Activated T-cell treated with anti-CD3 and anti-CD28 coated beads, Interleukin-2, amount 50 U/mL, for 24 hours (primary cell): ENCODE measurements around the gene FBXW2.

Experiments
- DNase-seq: peaks from one replicate; pipeline ENCODE4 v3.0.0-alpha.2; 2020
- H3K27ac Mint-ChIP-seq: 2 replicates; pipeline ENCODE4 v1.8.0; 2020; ENCODE audit warnings: mild to moderate bottlenecking, mixed read lengths
- H3K27me3 Mint-ChIP-seq: 2 replicates; pipeline ENCODE4 v1.8.0; 2020; ENCODE audit warnings: mixed read lengths
- H3K36me3 Mint-ChIP-seq: 2 replicates; pipeline ENCODE4 v1.8.0; 2020; ENCODE audit warnings: low read depth, mixed read lengths
- H3K4me1 Mint-ChIP-seq: 2 replicates; pipeline ENCODE4 v1.8.0; 2020; ENCODE audit warnings: low read depth, mixed read lengths
- H3K4me3 Mint-ChIP-seq: 2 replicates; pipeline ENCODE4 v1.8.0; 2020; ENCODE audit warnings: mild to moderate bottlenecking, moderate library complexity, mixed read lengths
- H3K9me3 Mint-ChIP-seq: 2 replicates; pipeline ENCODE4 v1.8.0; 2020; ENCODE audit warnings: mixed read lengths

FBXW2 gene

DNA sequence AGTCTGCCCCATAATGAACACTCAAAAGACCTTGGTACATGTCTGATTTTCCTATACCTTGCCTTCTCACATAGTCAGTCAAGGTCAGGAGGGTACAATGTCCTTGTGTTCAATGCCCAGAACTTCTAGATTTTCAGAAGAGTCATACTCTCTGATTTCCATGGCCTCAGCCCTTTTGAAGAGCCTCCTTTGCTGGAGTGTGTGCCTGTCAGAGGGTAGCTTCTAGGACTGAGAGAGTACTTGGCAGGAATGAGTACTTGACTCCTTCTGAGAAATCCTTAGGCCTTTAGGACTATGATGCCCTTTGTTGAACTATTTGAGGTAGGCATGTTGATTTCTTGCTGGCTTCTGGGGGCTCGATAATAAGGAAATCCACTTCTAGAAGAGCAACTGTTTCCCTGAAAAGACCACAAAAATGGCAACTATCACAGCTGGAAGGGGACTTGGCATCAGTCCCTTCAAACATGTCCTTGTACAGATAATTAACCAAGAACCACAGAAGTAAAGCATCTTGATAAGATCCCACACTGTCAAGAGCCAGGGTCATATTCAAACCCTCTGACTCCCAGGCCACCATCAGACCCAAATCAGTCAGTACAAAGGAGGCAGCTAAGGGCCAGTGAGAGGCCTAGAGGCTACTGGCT, 68.3 kb downstream of the FBXW2 start:
- Mint-ChIP-seq H3K4me1 (peaks cover 6% of the 10 kb centered on the region), H3K36me3 (no peaks in the 10 kb centered on the region), H3K27ac (no peak overlapping the region), H3K27me3 (no peaks in the 10 kb centered on the region), H3K4me3 (no peak overlapping the region), H3K9me3 (no peaks in the 10 kb centered on the region)
- DNase-seq, result no peak

DNA sequence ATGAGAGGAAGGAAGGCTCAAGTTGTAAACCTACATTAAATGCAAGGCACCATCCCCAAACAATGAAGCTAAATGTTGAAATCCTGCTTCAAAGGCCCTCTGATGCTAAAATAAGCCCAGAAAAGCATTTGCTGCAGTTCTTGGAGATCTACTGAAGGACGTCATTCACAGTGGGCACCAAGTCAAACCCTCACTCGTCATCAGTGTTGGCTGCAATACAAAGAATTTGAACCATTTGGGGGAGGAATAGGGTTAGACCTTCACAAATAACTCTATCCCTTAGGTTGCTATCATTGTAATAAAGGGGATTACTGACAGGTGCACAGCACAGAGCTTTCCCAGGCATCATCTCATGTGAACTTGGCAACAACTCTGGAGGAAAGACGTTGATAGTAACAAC, 69.7 kb downstream of the FBXW2 start:
- no peak for DNase-seq
- H3K27ac Mint-ChIP-seq, result no peak overlapping the region
- H3K4me3 Mint-ChIP-seq, result no peak overlapping the region
- H3K4me1 Mint-ChIP-seq, result peaks cover 3% of the 10 kb centered on the region
- H3K36me3 Mint-ChIP-seq, result no peaks in the 10 kb centered on the region
- no peaks in the 10 kb centered on the region for H3K27me3 Mint-ChIP-seq
- H3K9me3 Mint-ChIP-seq, result no peaks in the 10 kb centered on the region

DNA sequence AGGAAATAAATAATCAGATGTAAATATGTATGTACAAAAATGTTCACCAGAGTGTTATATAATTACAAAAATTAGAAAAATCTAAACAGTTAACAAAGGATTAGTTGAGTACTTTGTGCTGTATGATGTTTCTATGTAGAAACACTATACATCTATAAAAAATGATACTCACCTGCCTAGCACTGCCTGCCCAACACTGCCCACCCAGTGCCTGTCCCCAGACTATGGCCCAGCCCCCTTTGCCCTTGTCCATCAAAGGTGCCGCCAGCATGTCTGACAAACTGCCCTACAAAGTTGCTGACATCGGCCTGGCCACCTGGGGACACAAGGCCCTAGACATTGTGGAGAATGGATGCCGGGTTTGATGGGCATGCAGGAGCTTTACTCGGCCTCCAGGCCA, 72.8 kb downstream of the FBXW2 start:
- Mint-ChIP-seq H3K9me3 (no peaks in the 10 kb centered on the region), H3K4me3 (no peak overlapping the region), H3K27ac (no peak overlapping the region), H3K4me1 (no peaks in the 10 kb centered on the region), H3K27me3 (no peaks in the 10 kb centered on the region), H3K36me3 (no peaks in the 10 kb centered on the region)
- DNase-seq, result no peak

DNA sequence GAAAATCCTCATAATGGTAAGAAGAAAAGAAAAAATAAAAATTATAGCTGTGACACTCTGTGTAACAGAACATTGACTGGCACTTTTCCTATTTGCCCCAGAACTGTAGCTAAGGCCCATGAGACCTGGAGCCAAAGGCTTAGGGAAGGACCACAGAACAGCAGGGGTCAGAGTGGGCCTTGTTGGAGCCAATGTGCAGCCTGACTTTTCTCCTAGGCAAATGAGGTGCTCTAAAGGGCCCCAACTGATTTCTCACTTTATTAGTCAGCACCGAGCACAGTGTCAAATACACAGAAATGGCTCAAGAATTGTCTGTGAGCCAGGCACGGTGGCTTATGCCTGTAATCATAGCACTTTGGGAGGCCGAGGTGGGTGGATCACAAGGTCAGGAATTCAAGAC, 74.9 kb downstream of the FBXW2 start:
- Mint-ChIP-seq H3K4me1 (peaks cover 6% of the 10 kb centered on the region), H3K4me3 (no peak overlapping the region), H3K27me3 (no peaks in the 10 kb centered on the region), H3K27ac (no peak overlapping the region), H3K36me3 (peaks cover 1% of the 10 kb centered on the region), H3K9me3 (no peaks in the 10 kb centered on the region)
- no peak for DNase-seq

DNA sequence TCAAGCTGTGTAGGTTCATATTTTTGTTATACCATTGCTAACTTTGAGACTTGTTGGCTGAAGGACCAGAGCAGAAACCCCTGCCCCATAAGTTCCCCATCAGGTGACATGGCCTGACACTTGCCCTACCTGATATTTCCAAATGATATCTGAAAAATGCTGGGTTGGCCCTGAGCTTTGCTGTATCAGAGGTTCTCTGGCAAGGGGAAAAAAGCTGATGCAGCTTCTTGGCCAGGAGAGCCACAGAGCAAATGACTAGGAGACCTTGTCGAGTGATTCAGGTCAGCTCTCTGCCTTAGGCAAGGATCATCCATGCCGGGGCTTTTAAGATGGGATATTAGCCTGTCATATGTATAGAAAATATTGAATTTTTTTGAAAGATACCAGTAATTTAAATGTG, 76.0 kb downstream of the FBXW2 start:
- no peak for DNase-seq
- Mint-ChIP-seq H3K36me3 (peaks cover 1% of the 10 kb centered on the region), H3K4me3 (no peak overlapping the region), H3K27me3 (no peaks in the 10 kb centered on the region), H3K4me1 (peaks cover 17% of the 10 kb centered on the region), H3K27ac (no peak overlapping the region), H3K9me3 (no peaks in the 10 kb centered on the region)

DNA sequence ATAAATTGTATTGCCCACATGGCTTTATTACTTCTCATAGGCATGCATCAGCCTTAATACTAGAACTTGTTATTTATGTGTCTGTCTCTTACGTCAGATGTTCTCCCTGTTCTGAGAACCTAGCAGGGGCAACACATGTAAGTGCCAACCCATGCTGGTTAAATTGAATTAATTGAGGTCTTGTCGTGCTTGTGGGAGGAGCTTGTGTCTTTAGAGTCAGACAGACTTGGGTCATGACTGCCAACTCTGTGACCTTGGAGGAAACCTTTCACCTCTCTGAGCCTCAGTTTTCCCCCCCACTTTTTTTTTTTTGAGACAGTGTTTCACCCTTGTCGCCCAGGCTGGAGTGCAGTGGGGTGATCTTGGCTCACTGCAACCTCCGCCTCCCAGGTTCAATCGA, 76.7 kb downstream of the FBXW2 start:
- Mint-ChIP-seq H3K4me3 (no peak overlapping the region), H3K4me1 (peaks cover 24% of the 10 kb centered on the region)

DNA sequence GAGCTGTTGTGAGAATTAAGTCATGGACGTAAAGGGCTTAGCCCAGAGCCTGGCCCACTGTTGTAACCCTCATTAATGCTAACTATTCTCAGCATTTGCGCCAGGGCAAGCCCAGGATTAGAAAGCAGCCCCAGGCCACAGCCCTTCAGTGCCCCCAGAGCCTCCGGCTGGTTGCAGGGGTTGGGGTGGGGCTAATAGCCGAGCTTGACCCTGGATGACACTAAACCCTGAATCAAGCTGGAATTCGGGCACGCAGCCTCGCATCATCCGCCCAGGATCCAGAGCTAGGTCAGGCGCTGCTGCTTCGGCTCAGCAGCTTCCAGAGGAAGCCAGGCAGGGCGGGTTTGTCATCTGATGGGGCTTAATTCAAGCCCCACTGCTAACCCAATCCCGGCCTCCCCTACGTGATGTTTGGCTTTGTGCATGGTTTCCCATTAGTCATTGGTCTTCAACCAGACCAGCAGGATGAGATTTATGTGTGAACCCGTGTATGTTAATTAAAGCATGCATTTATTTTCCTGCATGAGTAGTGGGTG, 77.8 kb downstream of the FBXW2 start:
- H3K27ac Mint-ChIP-seq, result peak overlapping the region; percentile 71
- H3K4me1 Mint-ChIP-seq, result peaks cover 34% of the 10 kb centered on the region
- peak overlapping the region; percentile 86 for H3K4me3 Mint-ChIP-seq
- DNase-seq, result no peak
- no peaks in the 10 kb centered on the region for H3K9me3 Mint-ChIP-seq
- no peaks in the 10 kb centered on the region for H3K27me3 Mint-ChIP-seq
- H3K36me3 Mint-ChIP-seq, result peaks cover 1% of the 10 kb centered on the region

More for the DNA sequence above, 76.7 kb downstream of the FBXW2 start:
- H3K36me3 Mint-ChIP-seq, result peaks cover 1% of the 10 kb centered on the region
- no peak for DNase-seq
- H3K9me3 Mint-ChIP-seq, result no peaks in the 10 kb centered on the region
- no peaks in the 10 kb centered on the region for H3K27me3 Mint-ChIP-seq
- no peak overlapping the region for H3K27ac Mint-ChIP-seq

DNA sequence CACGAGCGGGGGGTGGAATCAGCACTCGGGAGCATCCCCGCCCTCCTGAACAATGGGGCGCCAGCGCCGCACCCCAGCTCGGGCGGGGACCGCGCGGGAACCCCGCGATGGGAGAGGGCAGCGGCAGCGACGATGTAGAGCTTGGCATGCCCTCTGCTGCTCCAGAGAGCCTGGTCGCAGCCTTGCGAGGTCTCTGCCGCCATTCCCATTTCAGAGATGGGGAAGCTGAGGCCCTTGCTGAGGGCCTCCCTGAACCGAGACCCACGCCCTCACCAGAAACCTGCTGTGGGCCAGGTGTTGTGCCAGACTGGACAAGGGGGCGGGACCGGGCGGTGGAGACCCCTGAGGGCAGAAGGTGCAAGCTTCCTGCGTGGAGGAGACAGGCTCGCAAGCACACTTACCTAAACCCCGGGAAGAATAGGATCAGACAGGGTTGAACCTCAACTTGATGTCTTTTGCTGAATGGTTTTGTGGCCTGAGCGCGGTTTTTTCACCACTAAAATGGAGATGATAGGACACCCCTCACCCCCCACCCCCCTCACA, 78.3 kb downstream of the FBXW2 start:
- H3K9me3 Mint-ChIP-seq, result no peaks in the 10 kb centered on the region
- no peaks in the 10 kb centered on the region for H3K27me3 Mint-ChIP-seq
- H3K4me1 Mint-ChIP-seq, result peaks cover 38% of the 10 kb centered on the region
- peak overlapping the region; percentile 86 for H3K4me3 Mint-ChIP-seq
- no peak for DNase-seq
- H3K36me3 Mint-ChIP-seq, result peaks cover 1% of the 10 kb centered on the region
- peak overlapping the region; percentile 71 for H3K27ac Mint-ChIP-seq

DNA sequence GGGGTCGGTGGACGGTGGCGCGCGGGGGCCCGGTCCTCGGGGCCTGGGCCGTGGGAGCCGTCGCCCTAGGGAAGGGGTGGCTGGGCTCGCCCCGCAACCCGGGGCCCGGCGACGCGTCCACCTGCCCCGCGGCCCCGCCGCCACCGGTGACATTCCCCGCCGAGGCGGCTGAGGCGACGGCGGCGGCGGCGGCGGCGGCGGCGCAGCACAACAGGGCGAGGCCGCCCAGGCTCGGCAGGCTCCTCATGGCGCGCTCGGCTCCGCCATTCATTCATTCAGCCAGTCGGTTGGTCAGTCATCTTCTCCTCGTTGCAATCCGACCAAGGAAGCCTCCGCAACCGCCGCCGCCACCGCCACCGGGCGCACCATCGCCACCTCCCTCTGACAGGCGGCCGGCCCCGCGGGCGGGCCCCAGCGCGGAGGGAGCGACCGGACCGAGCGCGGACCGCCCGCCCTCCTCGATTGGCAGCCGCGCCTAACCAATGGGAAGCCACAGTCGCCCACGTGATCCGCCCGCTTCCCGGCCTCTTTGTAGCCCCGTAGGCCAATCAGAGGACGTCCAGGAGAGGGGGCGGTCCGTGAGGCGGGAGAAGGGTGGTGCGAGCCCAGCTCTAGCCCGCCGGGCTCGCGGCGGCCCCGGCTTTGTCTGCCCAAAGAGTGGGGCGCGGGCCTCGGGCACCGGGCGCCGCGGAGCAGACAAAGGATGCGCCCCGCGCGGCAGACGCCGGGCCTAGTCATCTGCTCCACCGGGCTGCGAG, 78.9 kb downstream of the FBXW2 start, which contains the start of gene MEGF9:
Gene MEGF9 (minus strand): TSS at position 383 of the 758 bp plus-strand sequence. CDS start 112 bp downstream, at position 271.
- peak; percentile 98 for DNase-seq
- Mint-ChIP-seq H3K4me3 (peak within 1 kb of the TSS; percentile 86), H3K27ac (peak within 1 kb of the TSS; percentile 91), H3K4me1 (peaks cover 40% of the 10 kb centered on the region), H3K9me3 (no peaks in the 10 kb centered on the region), H3K27me3 (no peaks in the 10 kb centered on the region), H3K36me3 (peaks cover 1% of the 10 kb centered on the region)

DNA sequence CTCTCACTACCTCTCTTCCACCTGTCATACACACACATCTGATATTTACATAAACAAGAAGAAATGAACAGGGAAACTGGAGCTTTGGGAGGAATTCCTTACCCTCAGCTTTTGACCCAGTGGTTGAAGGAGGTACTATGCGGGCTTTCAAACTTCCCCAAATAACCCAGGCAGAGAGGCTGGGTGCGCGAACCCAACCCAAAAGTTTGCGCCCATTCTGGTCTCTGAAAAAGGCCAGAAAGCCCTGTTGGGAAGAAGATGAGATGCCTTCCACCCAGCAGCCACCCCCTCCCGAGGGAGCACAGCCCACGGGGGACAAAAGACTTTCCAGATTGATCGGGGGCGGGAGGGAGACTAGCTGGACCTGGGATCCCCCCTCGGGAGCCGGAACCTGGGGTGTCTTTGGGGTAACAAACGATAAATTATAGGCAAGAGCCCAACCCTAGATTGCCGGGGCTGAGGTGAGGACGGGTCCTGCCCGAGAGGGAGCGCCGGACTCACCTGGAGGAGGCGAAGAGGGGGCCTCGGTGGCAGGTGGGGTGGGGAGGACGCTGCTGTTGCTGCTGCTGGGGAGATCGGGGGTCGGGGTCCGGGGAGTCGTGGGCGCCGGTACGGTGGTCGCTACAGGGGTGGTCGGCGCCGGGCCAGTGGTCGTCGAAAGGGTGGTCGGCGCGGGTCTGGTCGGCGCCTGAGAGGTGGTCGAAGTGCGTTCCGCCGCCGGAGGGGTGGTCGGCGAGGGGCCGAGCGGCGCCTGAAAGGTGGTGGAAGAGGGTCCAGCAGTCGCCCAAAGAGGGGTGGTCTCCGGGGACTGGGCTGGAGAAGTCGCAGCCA, 79.7 kb downstream of the FBXW2 start:
- Mint-ChIP-seq H3K4me3 (peak overlapping the region; percentile 86), H3K27ac (peak overlapping the region; percentile 77), H3K9me3 (no peaks in the 10 kb centered on the region), H3K36me3 (peaks cover 1% of the 10 kb centered on the region), H3K27me3 (no peaks in the 10 kb centered on the region), H3K4me1 (peaks cover 46% of the 10 kb centered on the region)
- peak; percentile 55 for DNase-seq

DNA sequence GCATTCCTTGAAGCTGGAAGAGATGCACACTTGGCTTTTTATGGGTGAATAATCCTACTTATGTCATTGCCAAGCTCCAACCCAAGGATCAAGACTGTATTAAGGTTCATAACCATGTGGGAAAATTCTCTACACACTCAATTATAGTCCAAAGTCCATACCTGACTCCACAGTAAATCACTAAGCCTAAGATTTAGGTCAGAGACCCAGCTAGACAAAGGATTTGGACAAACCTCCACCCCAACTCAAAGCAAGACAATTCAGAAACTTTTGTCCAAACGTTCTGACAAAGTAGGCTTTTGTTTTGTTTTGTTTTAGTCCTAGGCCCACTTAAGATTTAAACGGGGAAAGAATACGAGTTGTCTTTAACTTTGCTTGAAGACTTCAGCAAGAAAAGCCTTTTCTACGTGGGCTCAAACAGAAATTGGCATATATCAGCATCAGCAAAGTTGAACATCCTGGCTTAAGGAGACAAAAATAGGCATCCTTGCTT, 80.6 kb downstream of the FBXW2 start:
- Mint-ChIP-seq H3K36me3 (peaks cover 1% of the 10 kb centered on the region), H3K27ac (peak overlapping the region; percentile 77), H3K4me3 (peak overlapping the region; percentile 86), H3K9me3 (no peaks in the 10 kb centered on the region), H3K27me3 (no peaks in the 10 kb centered on the region), H3K4me1 (peaks cover 48% of the 10 kb centered on the region)
- no peak for DNase-seq

DNA sequence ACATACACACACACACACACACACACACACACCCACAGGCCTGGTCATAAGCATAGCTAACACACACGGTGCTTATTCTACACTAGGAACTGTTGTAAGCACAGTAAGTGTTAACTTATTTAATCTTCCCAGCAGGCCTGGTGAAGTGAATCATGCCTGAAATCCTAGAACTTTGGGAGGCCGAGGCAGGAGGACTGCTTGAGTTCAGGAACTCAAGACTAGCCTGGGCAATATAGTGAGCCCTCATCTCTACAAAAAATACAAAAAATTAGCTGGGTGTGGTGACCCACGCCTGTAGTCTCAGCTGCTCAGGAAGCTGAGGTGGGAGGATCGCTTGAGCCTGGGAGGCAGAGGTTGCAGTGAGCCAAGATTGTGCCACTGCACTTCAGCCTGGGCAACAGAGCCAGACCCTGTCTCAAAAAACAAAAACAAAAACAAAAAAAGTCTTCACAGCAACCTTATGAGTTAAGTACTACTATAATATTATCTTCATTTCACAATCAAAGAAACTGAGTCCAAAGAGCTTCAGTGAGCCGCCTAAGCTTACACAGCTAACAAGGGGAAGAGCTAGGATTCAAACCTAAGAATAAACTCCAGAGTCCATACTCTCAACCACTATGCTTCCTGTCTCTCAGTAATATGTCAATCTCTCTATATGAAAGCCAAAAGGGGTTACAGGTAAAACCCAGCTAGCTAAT, 81.2 kb downstream of the FBXW2 start:
- no peaks in the 10 kb centered on the region for H3K27me3 Mint-ChIP-seq
- H3K9me3 Mint-ChIP-seq, result no peaks in the 10 kb centered on the region
- peak overlapping the region; percentile 86 for H3K4me3 Mint-ChIP-seq
- DNase-seq, result no peak
- peaks cover 49% of the 10 kb centered on the region for H3K4me1 Mint-ChIP-seq
- peak overlapping the region; percentile 80 for H3K27ac Mint-ChIP-seq
- H3K36me3 Mint-ChIP-seq, result peaks cover 1% of the 10 kb centered on the region

DNA sequence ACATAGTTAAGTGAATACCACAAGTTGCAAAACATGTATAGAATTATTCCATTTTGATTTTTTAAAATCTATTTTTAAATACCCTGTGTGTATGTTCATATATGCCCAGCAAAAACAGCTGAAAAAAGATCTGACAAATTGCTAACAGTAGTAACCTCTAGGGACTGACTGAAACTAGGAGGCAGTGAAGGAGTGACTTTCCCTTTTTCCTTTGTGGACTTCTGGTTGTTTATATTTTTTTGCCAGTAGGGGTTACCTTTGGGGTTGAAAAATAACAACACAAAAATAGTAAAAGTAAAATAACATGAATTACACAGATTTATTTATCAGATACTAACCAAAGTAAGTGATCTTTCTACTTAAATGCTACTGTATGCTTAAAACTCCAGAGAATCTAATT, 81.9 kb downstream of the FBXW2 start:
- peaks cover 49% of the 10 kb centered on the region for H3K4me1 Mint-ChIP-seq

More for the DNA sequence above, 81.9 kb downstream of the FBXW2 start:
- DNase-seq, result no peak
- peak overlapping the region; percentile 69 for H3K4me3 Mint-ChIP-seq
- H3K36me3 Mint-ChIP-seq, result peaks cover 1% of the 10 kb centered on the region
- no peaks in the 10 kb centered on the region for H3K27me3 Mint-ChIP-seq
- peak overlapping the region; percentile 40 for H3K27ac Mint-ChIP-seq
- no peaks in the 10 kb centered on the region for H3K9me3 Mint-ChIP-seq
